Measurements from ENCODE around the gene CAPN5. TPM values are rescaled to one million over a fixed set of nuclear protein-coding genes. Genes with fewer than 3 reads are reported as not detected.
A peak's percentile ranks its signal among the peaks of the same experiment; 100 is the strongest.
"Not testable (repeated sequence)": the region's sequence is repeated elsewhere in the genome, so short reads cannot be mapped to it uniquely, and the experiment has no call there.

The CAPN5 gene
- polyA plus RNA-seq (ENCODE audit: insufficient read length in 4 of 4), result 10 to 100 TPM; 22.6 to 31.9 (median 27.0) TPM

DNA sequence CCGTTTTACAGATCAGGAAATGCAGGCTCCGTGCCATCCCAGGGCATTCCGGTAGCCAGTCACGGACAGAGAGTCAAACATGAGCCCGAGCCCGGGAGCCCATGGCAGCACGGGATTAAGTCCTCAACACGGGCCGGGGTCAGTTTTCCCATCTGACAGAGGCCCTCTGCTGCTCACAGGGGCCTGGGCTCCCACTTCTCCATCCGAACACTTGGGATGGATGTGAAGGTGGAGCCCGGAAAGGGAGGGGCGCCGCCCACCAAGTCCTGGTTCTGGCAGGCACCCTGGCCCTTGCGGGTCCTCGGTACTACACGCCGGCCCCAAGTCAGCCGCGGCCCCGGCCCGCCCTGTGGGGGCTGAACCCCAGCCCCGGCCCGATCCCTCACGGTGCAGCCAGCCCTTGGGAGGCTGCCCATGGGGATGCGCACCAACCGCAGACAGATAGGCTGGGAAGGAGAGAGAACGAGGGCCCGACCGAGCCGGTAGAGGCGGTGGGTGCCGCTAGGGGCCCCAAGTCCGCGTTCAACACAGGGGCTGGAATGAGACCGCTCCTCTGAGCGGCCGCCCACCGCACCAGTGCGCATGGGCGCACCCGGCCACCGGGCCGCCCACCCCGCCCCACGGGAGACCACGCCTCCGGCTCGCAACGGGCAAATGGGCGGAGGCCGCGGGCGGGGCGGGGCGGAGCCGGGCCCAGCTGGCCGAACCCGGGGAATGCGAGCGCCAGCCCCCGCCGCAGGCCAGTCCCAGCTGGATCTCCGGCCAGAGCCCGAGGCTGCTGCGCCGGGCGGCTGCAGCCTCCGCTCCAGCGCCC is at the start of gene CAPN5:
TSS of gene CAPN5 (plus strand) at position 743 of the 814 bp plus-strand sequence. CDS start 17,916 bp downstream, outside the sequence.
- DNase-seq (ENCODE audit: low read depth in 4 of 4, low spot score in 3 of 4), result peak; percentile 87 to 90 (median 90)

DNA sequence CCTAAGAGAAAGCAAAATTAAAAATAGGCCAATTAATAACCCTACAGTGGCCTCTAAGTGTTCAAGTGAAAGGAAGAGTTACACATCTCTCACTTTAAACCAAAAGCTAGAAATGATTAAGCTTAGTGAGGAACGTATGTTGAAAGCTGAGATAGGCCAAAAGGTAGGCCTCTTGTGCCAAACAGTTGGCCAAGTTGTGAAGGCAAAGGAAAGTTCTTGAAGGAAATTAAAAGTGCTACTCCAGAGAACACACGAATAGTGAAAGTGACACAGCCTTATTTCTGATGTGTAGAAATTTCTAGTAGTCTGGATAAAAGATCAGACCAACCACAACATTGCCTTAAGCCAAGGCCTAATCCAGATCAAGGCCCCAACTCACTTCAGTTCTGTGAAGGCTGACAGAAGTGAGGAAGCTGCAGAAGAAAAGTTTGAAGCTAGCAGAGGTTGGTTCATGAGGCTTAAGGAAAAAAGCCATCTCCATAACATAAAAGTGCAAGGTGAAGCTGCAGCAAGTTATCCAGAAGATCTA is 48.3 kb upstream of the CAPN5 start:
- DNase-seq (ENCODE audit: low read depth in 4 of 4, low spot score in 3 of 4), result not testable (repeated sequence)

- no peak for DNase-seq (ENCODE audit: low read depth in 4 of 4, low spot score in 3 of 4)
Measured at GRCh38 chr11:77019976-77020595, 46.7 kb upstream of the CAPN5 start.

DNA sequence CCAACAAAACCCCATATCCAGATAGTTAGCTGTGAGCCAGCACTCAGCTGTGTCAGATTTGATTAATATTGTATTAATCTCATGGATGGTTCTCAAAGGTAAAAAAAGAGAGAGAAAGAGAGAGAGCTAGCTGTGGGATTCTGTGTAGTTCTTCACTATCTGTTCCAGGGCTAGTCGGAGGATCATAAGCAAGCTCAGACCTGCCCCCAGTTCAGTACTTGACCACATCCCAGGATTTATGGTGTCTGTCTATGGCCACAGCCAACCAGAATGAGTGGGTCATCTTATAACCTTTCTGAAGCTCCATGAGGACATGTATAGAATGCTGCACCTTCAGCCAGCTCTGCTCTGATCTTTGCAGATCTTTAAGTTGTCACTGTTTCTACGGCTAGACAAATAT is 46.0 kb upstream of the CAPN5 start:
- no peak for DNase-seq (ENCODE audit: low read depth in 4 of 4, low spot score in 3 of 4)

DNA sequence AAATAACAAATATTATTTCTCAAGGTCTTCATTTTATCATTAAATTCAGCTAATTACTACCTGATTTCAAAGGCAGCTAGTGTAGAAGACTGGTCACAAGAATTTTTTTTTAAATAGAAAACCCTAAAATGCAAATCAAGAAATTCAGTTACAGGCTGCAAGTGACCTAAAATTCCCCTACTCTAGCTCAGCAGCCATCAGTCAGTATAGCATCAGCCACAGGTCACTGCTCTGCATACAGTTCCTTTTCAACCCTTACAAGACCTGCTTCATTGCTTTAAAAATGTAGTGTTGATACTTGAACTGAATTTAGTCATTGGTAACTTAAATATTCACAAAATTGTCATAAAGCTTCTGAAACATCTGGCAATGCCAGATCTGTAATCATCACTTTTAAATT is 42.0 kb upstream of the CAPN5 start:
- DNase-seq (ENCODE audit: low read depth in 4 of 4, low spot score in 3 of 4), result no peak

DNA sequence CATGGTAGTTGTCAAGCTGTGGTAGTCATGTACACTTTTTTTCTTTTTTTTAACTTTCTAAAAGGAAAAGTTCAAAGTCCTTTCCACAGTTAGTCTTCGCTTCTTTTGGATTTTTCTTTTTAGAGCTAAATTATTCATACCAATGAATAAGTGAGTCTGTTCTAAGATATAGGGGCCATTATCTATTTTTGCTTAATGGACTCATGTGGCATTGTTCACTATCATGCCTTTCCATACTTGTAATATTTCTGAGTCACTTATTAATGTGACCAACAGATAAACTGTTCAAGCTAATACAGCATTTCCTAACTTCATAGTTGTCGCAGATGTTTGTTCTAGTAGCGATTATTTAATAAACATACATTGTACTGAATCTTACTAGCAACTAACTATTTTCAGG is 40.5 kb upstream of the CAPN5 start:
- DNase-seq (ENCODE audit: low read depth in 4 of 4, low spot score in 3 of 4), result no peak

GRCh38 chr11:77026743-77027142 is 40.0 kb upstream of the CAPN5 start:
- DNase-seq (ENCODE audit: low read depth in 4 of 4, low spot score in 3 of 4), result no peak

DNA sequence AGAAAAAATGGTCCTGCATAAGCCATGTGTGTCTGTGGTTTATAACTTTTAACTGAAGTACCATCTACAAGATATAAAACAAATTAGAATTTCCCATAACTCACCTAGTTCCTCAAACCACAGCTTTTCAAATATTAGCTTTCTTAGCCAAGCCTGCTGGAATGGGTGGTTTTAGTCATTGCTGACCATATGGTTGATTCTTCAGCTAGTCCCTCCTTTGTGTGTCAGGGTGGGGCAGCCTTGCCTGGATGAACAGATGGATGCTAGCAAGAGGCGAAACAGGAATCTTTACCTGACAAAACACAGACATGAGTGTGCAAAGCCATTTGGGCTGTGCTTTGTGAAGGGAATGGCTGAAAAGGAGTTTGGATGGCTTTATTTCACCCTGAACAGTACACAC is 39.5 kb upstream of the CAPN5 start:
- no peak for DNase-seq (ENCODE audit: low read depth in 4 of 4, low spot score in 3 of 4)

- no peak for DNase-seq (ENCODE audit: low read depth in 4 of 4, low spot score in 3 of 4)
Measured at GRCh38 chr11:77029829-77030228, 36.9 kb upstream of the CAPN5 start.

DNA sequence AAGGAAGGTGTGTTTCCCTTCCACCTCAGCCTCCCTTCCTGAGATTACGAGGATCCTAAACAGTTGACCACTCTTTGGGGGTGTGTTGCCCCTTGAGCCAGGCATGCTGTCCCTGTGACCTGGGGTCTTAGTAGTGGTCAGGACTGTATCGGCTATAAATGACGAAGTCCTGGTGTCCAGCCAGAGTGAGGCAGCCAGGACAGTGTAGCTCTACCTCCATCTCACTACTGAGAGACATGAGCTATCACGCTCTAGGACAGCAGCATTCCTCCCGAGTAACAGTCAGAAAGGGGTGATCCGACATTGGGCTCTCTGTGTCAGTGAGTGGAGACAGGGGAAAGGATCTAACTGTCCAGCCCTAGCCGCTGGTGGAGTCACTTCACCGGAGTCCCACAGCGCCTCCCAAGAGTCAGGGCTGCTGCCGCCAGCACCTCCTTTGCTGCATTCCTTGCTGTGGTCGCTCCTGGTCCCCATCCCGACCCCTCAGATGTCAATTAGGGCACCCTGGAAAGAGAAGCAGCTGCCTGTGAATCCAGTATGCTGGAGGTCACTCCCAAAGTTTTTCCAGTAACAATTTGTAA is 35.8 kb upstream of the CAPN5 start:
- DNase-seq (ENCODE audit: low read depth in 4 of 4, low spot score in 3 of 4), result no peak

DNA sequence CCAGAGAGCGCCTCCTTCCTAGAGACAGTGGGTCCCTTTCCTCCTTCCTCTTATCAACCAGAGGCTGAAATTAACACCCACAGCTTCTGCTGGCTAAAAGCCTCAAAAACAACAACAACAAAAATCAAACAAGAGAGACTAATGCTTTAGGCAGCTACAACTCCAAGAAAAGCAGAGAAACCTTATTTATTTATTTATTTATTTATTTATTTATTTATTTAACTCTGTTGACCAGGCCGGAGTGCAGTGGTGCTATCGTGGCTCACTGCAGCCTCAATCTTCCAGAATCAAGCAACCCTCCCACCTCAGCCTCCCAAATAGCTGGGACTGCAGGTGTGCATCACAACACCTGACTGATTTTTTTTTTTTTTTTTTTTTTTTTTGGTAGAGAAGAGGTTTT is 35.2 kb upstream of the CAPN5 start:
- no peak for DNase-seq (ENCODE audit: low read depth in 4 of 4, low spot score in 3 of 4)

- DNase-seq (ENCODE audit: low read depth in 4 of 4, low spot score in 3 of 4), result no peak
Measured at GRCh38 chr11:77035039-77035438, 31.7 kb upstream of the CAPN5 start.

DNA sequence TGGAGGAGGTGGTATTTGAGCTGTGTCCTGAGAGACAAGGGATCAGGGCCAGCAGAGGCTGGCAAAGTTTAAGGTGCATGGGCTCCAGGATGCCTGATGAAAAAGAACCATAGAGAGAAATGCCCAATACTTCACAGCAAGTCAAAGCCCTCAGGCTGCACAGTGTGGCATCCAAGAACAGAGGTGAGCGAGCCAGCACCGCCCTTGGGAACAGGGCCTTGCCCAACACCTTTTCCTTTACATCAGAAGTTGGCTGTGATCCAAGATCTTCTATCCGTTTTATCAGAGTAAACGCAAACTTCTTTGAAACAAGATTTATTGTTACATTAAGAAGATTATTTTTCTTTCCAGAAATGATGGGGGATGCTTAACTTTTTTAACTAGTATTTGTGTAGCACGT is 31.2 kb upstream of the CAPN5 start:
- no peak for DNase-seq (ENCODE audit: low read depth in 4 of 4, low spot score in 3 of 4)

- no peak for DNase-seq (ENCODE audit: low read depth in 4 of 4, low spot score in 3 of 4)
Measured at GRCh38 chr11:77036398-77036797, 30.4 kb upstream of the CAPN5 start.

DNA sequence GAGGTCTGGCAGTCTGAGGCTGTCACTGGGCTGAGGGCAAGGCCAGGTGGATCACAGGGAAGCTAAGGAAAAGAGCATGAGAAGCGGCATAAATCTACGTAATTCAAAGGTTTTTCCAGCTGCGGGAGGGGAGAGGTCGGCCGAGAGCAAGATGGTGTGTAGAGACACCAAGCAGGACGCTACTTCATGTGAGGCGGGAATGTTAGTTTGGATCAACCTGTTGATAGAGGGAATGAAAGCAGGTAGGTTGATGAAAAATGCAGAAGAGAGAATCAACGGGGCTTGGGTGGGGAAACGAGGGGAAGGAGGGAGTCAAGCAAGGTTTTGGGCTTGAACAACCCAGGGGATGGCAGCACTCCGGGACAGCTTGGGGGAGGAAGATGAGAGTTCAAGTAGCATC is 29.7 kb upstream of the CAPN5 start:
- DNase-seq (ENCODE audit: low read depth in 4 of 4, low spot score in 3 of 4), result no peak

DNA sequence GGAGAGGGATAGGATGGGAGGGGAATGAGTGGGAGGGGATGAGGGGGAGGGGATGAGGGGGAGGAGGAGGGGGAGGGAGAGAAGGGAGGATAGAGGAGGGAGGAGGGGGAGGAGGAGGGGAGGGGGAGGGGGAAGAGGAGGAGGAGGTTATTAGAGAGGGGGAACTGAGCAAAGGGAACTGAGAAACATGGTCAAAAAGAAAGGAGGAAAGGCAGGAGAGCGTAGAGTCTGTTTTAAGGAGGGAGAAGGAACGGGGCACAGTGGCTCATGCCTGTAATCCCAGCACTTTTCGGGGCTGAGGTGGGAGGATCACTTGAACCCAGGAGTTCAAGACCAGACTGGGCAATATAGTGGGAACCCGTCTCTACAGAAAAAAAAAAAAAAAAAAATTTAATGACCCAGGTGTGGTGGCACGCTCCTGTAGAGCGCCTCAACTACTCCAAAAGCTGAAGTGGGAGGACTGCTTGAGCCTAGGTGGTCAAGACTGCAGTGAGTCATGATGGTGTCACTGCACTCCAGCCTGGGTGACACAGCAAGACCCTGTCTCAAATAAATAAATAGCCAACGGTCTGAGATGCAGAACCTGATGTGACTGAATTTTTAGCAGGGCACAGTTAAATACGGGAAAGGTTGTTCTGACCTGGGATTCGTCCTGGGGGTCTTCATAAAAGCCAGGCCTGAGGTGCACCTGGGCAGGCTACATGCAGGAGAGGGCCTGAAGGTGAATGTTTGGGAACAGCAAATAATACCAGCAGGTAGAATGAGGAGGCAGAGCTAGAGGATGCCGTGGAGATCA is 28.5 kb upstream of the CAPN5 start:
- no peak for DNase-seq (ENCODE audit: low read depth in 4 of 4, low spot score in 3 of 4)

DNA sequence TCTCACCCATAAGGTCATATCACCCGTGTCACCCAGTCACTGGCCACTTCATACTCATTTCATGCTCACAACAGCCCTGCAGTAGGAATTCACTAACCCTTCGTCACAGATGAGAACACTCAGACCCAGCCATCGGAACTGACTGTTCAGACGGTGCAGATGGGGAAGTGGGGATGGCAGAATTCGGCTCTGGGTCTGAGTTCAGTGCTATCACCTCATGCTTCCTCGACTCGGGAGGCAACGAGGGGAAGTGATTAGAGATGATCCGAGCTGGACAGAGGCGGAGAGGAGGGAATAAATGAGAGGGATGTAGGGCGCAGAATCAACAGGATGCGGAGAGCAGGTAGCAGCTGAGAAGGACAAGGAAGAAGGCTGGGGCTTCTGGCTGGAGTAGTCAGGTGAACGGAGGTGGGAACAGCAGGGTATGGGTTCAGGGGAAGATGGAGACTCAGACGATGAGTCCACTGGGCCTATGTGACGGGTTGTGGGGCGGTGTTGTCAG is 27.9 kb upstream of the CAPN5 start:
- DNase-seq (ENCODE audit: low read depth in 4 of 4, low spot score in 3 of 4), result no peak

DNA sequence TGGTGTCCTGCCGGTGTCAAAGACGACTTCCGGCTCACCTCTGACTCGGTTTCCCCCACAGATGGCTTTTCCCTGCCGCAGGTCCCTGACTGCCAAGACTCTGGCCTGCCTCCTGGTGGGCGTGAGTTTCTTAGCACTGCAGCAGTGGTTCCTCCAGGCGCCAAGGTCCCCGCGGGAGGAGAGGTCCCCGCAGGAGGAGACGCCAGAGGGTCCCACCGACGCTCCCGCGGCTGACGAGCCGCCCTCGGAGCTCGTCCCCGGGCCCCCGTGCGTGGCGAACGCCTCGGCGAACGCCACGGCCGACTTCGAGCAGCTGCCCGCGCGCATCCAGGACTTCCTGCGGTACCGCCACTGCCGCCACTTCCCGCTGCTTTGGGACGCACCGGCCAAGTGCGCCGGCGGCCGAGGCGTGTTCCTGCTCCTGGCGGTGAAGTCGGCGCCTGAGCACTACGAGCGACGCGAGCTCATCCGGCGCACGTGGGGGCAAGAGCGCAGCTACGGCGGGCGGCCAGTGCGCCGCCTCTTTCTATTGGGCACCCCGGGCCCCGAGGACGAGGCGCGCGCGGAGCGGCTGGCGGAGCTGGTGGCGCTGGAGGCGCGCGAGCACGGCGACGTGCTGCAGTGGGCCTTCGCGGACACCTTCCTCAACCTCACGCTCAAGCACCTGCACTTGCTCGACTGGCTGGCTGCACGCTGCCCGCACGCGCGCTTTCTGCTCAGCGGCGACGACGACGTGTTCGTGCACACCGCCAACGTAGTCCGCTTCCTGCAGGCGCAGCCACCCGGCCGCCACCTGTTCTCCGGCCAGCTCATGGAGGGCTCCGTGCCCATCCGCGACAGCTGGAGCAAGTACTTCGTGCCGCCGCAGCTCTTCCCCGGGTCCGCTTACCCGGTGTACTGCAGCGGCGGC is 27.0 kb upstream of the CAPN5 start:
- peak in 2 of 4 donors; percentile 16 to 31 for DNase-seq (ENCODE audit: low read depth in 4 of 4, low spot score in 3 of 4)

- DNase-seq (ENCODE audit: low read depth in 4 of 4, low spot score in 3 of 4), result no peak
Measured at GRCh38 chr11:77040401-77040777, 26.4 kb upstream of the CAPN5 start.

DNA sequence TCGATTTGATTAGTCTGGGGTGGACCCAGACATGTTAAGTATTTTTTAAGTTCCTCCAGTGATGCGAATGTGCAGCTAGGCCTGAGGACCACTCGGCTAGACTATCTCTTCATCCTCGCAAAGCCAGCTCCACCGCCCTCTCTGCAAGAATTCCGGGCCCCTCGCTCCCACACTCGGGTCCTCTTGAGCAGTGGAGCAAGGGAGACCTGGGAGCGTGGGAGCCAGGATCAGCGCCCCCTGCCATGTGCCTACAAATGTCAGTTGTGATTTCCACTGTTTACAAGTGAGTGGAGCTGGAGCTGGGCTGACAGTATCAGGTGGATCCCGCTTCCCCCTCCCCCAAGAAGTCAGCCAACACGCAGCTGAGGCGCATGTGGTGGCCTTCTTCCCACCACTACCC is 25.9 kb upstream of the CAPN5 start:
- no peak for DNase-seq (ENCODE audit: low read depth in 4 of 4, low spot score in 3 of 4)
